ENCODE measurements around the gene MAP7D1.

- TF ChIP-seq SUZ12 (IDR thresholded peaks at IDR 0.05; ENCODE audit: extremely low read depth, insufficient read depth, insufficient read length) (no peak), YY1 (IDR thresholded peaks at IDR 0.05; ENCODE audit: insufficient read depth, insufficient read length) (no peak), ZNF274 (IDR thresholded peaks at IDR 0.05; ENCODE audit: low read depth, low read length) (no peak)
Measured at GRCh38 chr1:36128905-36129206, 27.1 kb upstream of the MAP7D1 start.
